Stimulated activated CD4-positive, alpha-beta T cell treated with anti-CD3 and anti-CD28 coated beads, Interleukin-15, amount 100 ng/mL, for 24 hours (primary cell): ENCODE data around the gene SEPTIN8.
A peak's percentile ranks its signal among the peaks of the same experiment; 100 is the strongest.

ENCODE experiments used
- DNase-seq: peaks from one replicate; pipeline ENCODE4 v3.0.0-alpha.2; 2020

SEPTIN8 gene

GRCh38 chr5:132777209-132778069 is at the start of gene SEPTIN8:
TSS of gene SEPTIN8 (minus strand) at chr5:132777239. CDS start at chr5:132777137, 102 bp downstream.
- peak; percentile 58 for DNase-seq

DNA sequence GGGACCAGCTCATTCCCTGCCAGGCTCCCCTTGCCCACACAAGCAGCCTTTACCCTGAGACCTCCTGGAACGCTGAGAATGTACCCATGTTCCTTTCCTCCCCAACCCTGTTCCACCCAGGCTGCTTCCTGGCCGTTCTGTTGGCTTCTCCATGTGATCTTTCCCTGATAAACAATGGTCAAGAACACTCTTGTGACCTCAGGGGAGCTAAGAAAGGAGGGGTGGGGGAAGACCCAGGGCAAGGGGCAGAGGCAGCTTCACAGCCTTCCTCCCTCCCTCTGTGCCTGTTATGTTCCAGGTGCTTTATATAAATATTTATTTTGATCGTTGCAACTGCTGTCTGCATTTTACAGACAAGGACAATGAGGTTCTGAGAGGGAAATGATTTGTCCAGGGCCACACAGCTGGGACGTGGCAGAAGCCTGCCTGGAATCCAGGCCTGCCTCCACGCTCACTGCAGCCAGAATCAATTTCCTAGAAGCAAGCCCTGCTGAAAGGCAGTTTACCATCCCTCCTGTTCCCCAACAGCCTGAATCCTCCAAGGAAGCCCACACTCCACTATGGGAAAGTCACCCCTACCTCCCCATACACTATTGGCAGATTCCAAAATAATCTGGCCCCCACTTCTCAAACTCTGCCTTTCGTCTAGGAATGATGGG is 49.5 kb upstream of the SEPTIN8 start:
- DNase-seq: no peak

GRCh38 chr5:132825834-132826391 is 48.9 kb upstream of the SEPTIN8 start:
- DNase-seq: peak; percentile 47

- DNase-seq: peak; percentile 42
These were observed 48.2 kb upstream of the SEPTIN8 start for GRCh38 chr5:132825033-132825833.

DNA sequence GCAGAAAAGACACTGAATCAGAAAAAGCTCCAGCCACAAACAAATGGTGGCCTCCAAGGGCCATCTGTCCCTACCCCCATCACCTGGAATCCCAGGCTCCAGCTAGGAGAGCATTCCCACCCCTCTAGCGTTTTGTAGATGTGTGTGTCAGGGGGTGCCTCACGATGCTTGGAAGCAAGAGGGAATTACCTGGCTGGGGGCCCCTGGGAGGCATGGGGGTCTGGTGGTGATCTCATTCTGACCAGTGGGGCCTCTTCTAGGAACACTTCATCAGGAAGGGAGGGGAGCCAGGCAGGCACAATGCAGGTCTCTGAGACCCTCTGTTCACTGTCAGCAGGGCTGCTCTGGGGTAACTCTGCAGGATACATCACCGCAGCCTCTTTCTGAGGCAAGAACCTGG is 47.4 kb upstream of the SEPTIN8 start:
- no peak for DNase-seq

GRCh38 chr5:132823481-132824050 is 46.5 kb upstream of the SEPTIN8 start:
- DNase-seq: no peak

- DNase-seq: peak; percentile 53
These were observed 45.8 kb upstream of the SEPTIN8 start for GRCh38 chr5:132822650-132823480.

DNA sequence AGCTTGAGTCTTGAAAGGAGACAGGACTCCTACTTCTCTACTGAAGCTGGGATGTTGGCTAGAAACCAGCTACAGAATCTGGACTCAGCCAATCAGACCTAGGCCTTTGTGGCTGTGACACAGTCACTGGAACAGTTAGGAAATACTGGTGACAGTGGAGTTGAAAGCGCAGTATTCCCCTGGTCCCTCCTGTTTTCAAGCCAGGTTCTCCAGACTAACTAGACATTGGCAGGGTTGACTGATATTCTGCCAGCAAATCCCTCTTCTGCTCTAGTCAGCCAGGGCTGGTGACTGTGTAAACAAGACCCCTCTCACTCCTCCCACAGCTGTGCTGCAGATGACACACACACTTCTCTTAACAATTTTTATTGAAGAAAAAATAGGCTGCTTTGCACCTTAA is 44.8 kb upstream of the SEPTIN8 start:
- DNase-seq: no peak

DNA sequence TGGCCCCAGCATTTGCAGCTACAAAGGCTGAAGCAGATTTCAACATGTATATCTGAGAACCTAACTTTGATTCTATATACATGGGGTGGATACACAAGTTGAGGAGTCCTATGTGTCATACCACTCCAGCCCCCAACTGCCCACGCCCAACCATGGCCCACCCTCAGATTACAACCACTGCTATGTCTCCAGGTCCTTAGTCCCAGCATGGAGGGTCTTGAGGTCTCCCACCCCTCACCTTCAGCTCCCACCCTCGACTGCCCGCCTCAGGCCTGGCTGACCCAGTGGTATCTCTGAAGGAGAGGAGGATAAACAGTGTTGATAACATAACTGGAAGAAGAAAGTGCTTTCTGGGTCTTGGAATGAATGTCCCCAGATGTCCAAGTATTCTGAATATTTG is 44.3 kb upstream of the SEPTIN8 start:
- DNase-seq: no peak

- peak; percentile 95 for DNase-seq
These were observed 43.2 kb upstream of the SEPTIN8 start for GRCh38 chr5:132820162-132820754.

DNA sequence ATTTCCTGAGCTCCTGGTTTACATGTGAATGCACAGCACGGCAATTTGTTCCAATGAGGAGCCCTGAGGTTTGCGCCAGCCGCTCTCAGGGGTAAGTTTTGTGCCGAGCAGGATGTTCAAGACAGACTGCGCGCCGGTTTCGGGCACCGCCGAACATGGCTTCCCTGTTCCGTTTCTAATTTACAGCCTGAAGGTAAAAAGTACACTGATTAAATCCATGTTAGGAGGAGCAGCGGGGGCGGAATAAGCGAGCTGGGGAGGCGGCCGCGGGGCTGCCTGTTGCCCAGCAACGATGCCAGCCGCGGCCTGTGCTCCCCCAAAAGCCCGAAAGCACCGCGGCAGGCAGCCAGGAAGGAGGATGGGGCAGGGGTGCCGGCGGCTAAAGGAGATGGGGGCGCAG is 42.4 kb upstream of the SEPTIN8 start:
- DNase-seq: peak; percentile 28

DNA sequence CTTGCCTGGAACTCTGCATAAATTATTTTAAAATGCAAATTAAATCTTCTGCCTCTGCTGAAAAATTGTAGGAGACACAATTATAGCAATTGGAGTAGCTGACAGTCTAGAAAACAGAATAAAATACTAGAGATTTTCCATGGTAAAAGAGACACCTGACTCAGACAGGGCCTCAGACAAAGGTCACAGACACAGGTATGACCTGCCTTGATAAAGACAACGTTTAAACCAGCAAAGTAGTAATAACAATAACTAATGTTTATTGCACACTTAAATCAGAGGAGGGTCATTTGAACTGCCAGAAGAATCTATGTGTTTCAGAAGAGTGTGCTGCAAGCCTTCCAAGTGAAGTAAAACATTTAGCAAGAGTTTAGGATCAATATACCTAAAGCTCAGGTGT is 40.0 kb upstream of the SEPTIN8 start:
- no peak for DNase-seq

GRCh38 chr5:132816554-132816953 is 39.5 kb upstream of the SEPTIN8 start:
- DNase-seq: no peak

- DNase-seq: no peak
These were observed 39.0 kb upstream of the SEPTIN8 start for GRCh38 chr5:132816083-132816482.

DNA sequence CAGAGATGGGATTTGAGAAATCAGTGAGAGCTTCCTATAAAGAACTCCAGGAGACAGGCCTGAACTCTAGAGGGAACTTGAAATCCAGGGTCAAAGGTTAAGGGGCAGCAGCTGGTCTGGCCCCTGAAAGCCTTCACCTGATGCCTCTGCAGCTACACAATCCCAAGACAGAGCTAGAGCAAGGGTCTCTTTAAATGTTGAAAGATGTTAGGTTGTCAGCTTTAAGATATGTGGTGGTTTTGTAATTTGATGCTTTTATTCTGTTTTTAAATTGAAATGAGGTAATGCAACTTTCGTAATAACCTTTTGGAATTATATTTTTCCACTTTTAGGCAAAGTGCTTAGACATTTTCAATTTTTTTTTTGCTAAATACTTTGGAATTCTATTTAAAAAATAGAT is 38.4 kb upstream of the SEPTIN8 start:
- DNase-seq: no peak

DNA sequence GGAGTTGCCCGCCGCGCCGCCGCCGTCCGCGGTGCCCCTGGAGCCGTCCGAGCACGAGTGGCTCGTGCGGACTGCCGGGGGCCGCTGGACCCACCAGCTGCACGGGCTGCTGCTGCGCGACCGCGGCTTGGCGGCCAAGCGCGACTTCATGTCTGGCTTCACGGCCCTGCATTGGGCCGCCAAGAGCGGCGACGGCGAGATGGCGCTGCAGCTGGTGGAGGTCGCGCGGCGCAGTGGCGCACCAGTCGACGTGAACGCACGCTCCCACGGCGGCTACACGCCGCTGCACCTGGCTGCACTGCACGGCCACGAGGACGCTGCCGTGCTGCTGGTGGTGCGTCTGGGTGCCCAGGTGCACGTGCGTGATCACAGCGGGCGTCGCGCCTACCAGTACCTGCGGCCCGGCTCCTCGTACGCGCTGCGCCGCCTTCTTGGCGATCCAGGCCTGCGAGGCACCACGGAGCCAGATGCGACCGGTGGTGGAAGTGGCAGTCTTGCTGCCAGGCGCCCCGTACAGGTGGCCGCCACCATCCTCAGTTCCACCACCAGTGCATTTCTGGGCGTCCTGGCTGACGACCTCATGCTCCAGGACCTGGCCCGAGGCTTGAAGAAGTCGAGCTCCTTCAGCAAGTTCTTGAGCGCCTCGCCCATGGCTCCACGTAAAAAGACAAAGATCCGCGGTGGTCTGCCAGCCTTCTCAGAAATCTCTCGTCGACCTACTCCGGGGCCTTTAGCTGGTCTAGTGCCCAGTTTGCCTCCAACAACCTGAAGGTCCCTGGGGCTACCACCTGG is 37.7 kb upstream of the SEPTIN8 start:
- no peak for DNase-seq

GRCh38 chr5:132813599-132814502 is 36.8 kb upstream of the SEPTIN8 start:
- peak; percentile 58 for DNase-seq

- peak; percentile 27 for DNase-seq
These were observed 36.0 kb upstream of the SEPTIN8 start, which contains the start of gene SOWAHA for GRCh38 chr5:132812781-132813598. TSS of gene SOWAHA (plus strand) at chr5:132813302. CDS start at chr5:132813622, 320 bp downstream.
